Stimulated activated CD4-positive, alpha-beta T cell treated with anti-CD3 and anti-CD28 coated beads, Interleukin-4, amount 100 ng/mL, for 1 hour (primary cell): ENCODE results near the gene PARD3.
"Not testable (repeated sequence)": the region's sequence is repeated elsewhere in the genome, so short reads cannot be mapped to it uniquely, and the experiment has no call there.

ENCODE experiments used
- DNase-seq: peaks from one replicate; pipeline ENCODE4 v3.0.0-alpha.2; 2020

PARD3 gene

DNA sequence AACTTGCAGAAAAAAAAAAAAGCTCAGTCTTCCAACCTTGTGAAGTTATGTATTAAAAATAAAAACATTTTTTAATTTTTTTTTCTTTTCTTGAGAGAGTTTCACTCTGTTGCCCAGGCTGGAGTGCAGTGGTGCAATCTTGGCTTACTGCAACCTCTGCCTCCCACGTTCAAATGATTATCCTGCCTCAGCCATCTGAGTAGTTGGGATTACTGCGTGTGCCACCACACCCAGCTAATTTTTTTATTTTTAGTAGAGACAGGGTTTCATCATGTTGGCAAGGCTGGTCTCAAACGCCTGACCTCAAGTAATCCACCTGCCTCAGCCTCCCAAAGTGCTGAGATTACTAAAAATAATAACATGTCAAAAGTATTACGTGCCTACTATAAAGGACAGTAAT is 375.7 kb downstream of the PARD3 start:
- DNase-seq: not testable (repeated sequence)

DNA sequence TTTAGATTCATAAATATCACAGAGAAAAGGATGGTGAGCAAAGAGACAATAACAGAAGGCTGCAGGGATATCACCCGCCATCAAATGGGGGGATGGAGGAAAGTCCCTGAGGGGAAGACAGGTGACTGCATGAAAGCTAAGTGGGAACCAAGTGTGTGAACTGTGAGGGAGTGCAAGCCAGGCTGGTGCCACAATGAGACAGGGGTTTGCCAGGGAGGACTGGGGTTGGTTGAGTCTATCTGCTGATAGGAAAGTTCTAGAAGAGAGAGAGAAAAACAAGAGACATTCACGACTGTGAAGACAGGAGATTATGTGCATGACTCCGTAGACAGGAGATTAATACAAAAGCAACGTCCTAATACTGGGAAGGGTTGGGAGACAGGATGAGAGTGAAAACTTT is 376.4 kb downstream of the PARD3 start:
- no peak for DNase-seq

DNA sequence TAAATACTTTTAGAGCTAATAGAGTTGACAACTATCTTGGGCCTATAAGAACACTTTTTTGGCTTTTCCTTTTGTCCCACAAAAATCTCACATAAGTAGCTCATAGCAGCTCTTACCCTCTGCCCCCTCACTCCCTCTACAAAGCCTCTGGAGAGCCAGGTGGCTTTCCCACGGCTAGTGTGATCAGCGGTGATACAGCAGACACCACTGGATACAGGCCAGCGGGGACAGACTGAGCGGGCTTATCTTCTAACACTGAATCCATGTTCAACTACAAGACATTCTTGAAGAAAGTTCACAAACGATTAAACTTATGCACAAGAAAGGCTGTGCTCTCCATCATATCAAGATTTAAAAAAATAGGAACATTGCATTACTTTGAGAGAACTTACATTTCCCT is 377.2 kb downstream of the PARD3 start:
- DNase-seq: no peak

DNA sequence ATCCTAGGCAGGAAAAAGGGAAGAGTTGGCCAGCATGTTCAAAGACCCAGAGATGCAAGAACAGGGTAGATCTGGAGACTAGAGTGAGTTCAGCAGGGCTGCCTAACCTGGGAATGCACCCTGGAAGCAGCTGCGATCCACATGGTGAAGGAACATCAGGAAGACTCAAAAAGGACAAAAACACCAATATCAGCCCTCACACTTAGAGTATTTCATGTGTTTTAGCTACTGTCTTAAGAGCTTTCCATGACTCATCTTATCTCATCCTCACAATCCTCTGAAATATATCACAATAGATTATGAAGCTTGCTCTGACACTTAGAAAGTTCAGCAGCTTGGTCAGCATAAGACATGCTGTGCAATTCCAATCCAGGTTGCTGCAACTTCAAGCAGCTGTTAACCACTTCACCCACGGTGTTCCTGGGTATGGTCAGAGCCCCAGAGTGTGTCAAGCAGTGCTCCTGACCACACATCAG is 380.9 kb downstream of the PARD3 start:
- no peak for DNase-seq

DNA sequence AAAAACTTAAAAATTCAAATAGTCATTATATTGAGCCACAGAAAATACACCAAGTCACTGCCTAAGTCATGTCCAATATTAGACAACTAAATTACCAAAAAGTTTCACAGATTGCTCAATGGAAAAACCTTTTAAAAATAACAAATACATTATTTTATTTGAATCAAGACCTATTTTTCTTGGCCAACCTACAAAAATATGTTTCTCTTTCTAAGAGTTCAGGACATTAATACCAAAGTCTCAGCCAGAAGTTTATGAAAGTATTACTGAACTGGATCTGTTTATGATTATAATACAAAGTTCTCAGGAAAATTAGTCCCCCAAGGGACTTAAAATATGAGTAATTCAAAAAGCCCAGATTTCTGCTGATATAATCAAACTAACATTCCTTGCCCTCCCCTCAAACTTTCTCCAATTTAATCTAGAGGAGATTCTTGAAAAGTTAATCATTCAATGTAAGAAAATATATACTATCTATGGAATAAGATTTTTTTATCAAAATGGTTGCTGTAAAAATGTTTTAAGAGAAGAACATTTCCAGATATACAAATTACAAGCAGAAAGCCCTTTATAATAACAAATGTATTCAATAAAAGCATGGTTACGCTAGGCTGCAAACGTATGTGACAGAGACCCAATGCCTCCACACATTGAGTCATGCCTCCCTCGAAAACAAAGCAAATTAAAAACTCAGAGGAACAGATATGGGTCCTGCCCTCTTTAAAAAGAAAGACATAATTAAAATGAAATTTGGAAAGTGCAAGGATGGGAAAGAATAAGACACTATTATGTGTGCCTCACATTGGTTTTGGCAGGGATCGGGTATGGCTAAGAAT is 381.6 kb downstream of the PARD3 start:
- no peak for DNase-seq

DNA sequence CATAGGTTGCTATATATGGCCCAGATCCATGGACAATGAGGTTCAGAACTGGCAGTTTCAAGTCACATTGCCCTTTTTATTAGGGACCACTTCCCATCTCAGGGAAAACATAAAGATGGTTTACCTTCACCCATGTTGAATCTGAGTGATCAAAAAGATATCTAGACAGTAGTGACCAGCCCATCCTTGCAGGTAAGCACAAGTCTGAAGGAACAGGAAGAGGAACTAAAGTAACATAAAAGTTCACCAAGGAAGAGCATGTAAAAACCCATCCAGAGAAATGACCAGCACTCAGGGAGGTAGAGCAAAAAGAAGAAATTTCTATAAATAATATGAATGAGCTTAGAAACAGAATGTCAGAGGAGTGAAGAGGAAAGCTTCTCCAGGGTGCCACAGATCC is 382.5 kb downstream of the PARD3 start:
- DNase-seq: no peak

DNA sequence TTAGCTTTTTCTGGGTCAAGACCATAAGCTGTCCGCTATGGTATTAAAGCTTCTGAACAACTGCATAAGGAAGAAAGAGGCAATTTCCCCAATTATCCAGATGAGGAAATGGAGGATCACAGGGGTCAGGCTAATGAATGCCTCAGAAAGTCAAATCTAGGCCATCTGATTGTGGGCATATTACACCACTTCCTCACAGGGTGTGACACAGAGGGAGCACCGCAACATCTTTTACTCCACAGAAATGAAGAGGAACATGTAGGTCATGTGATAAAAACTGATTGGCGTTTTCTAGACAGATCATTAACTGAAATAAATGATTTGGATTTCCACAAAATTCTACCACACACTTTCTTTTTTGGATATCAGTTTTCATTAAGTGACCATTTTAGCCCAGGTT is 384.4 kb downstream of the PARD3 start:
- no peak for DNase-seq

DNA sequence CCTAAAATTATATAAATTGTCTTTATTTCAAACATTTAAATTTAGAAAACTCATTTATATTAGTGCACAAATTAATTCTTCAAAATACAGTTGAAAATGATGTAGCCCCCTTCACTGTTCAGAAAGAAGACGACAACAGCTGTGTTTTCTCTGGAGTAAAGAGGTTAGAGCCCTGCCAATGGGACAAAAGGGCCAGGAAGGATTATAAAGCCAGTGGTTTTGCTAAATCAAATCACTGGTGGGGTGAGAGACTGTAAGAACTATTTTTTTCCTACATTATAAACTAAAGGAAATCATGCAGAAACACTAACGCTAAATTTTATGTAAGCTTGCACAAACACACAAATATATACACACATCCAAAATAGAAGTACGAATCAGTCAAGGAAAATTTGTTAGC is 386.6 kb downstream of the PARD3 start:
- DNase-seq: no peak

DNA sequence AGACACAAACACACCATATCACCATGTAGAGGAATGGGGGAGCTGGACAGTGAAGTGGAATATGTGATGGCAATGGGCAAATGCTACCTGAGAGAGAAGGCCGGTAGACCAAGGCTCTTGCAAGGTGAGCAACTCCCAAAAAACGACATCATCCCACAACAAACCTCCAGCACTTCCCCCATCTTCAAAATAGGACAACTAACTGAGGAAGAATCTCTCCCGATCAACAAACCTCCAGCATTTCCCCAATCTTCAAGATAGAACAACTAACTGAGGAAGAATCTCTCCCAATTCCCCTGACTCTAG is 387.2 kb downstream of the PARD3 start:
- DNase-seq: no peak

DNA sequence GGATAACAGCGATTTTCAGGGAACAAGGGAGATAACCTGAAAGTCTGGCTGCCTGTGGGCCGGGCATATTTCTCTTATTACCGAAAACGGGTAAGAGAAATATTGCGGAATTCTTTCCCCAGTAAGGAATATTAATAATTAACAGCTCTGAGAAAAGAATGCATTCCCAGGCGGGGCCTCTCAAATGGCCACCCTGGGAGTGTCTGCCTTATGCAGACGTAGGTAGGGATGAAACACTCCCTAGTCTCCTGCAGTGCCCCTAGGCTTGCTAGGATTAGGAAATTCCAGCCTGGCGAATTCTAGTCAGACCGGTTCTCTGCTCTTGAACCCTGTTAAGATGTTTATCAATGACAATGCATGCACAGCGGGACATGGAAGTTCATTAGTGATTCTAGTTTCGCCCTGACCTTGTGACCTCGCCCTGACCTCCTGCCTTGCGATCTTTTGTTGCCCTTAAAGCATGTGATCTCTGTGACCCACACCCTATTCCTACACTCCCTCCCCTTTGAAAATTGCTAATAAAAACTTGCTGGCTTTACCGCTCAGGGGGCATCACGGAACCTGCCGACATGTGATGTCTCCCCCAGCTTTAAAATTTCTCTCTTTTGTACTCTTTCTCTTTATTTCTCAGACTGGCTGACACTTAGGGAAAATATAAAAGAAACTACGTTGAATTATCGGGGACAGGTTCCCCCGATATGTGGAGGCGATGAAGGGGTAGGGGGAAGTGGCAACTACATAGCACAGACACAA is 387.8 kb downstream of the PARD3 start:
- DNase-seq: not testable (repeated sequence)

DNA sequence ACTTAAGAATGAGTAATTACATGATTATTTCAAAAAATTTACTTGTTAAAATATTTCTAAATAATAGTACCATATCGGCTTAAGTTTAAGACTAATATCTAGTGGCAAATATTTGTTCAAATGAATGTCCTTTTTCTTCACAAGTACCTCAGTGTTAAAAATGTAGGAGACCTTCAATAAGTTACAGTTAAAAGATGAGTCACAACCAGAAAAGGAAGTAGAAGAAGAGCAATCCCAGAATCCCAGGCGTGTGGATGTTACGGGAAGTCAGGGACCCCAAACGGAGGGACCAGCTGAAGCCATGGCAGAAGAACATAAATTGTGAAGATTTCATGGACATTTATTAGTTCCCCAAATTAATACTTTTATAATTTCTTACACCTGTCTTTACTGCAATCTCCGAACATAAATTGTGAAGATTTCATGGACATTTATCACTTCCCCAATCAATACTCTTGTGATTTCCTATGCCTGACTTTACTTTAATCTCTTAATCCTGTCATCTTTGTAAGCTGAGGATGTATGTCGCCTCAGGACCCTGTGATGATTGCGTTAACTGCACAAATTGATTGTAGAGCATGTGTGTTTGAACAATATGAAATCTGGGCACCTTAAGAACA is 388.4 kb downstream of the PARD3 start:
- DNase-seq: not testable (repeated sequence)

DNA sequence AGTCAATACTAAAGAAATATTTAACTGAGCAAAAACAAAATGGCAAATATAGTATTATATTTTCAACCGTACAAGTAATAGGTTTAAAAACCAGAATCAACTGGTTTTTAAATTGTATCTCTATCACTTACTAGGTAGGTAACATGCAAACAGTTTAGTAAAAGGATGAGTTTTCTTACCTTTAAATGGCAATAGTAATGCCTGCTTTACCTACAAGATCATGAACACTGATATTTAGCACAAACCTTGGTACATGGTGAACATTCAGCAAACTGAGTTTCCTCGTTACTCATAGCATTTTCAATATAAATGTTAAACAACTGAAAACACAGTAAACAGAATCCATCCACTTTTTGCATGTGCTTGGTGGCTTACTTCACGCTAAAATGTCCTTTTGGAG is 389.1 kb downstream of the PARD3 start:
- no peak for DNase-seq

DNA sequence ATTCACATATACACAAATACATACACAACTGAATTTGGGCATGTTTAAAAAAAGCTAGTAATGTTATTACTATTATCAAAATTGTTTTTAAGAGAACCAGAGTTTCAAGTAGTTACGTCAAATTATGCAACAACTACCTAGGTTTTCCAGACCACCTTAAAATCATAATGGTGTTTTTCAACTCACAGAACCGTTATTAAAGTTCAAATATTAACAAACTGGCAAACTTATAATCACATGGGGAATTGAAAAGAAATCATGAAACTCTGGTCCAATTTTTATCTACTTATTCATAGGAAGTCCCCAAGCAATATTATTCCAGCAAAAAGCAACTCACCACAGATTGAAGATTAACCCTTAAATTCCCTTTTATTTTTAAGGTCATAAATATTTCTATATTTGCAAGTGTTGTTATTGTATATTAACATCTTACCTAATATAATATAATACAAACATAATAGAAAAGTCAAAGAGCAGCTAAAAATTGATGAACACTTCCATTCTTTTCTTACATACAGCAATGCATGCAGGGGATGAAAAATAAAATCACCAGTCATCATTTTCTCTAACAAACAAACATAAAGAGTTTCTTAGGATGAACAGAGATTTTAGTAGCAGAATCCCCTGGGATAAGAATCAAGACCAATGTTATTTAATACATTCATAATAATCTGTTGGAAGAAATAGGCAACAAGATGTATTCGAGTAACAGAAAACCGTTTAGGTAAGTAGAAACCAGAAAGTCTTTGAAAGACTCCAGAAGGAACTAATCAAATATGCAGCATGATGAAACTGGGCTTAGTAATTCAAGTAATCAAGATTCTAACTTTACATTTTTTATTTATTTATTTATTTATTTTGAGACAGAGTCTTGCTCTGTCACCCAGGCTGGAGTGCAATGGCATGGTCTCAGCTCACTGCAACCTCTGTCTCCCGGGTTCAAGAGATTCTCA is 391.1 kb downstream of the PARD3 start:
- no peak for DNase-seq

DNA sequence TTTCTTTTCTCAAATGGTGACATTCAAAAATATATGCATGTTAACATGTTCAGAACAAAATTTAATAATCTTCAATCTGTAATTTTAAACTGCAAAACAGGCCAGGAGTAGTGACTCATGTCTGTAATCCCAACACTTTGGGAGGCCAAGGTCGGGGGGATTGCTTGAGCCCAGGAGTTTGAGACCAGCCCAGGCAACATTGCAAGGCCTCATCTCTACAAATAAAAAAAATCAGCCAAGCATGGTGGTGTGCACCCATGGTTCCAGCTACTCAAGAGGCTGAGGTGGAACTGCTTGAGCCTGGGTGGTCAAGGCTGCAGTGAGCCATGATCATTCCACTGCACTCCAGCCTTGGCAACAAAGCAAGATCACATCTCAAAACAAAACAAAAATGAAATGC is 394.3 kb downstream of the PARD3 start:
- DNase-seq: no peak

DNA sequence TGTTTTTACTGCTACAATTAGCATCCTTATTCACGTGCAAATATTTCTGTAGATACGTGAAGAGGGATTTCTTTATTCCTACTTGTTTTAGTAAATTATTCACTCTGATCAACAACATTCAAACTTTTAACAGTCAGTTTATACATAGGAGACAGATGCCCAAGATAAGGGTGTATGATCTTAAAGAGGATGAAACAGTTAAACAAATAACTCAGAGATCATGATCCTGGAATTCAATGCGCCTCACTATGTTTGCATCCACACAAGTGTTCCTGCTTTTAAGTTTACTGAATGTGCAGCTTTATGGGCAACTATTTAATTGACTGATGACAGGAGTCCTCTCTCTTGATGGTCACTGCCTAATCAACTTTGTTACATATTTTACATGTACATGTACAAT is 394.8 kb downstream of the PARD3 start:
- DNase-seq: no peak

DNA sequence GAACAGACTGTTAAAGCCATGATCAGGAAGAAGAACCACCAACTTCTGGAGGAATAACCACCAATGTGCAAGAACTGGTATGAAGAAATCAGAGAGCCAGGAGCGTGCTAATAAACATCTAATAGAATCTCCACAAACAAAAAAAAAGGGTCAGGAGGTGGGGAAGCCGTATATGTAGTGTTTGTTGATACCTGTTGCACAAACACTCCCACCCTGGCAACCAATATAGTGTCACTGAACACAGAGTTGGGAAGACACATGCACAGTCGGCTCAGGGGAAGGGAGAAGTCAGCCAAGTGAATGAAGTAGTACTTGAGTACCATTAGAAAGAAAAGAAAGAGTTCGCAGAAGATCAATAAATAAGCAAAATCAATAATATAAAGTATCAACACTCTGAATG is 400.1 kb downstream of the PARD3 start:
- no peak for DNase-seq

DNA sequence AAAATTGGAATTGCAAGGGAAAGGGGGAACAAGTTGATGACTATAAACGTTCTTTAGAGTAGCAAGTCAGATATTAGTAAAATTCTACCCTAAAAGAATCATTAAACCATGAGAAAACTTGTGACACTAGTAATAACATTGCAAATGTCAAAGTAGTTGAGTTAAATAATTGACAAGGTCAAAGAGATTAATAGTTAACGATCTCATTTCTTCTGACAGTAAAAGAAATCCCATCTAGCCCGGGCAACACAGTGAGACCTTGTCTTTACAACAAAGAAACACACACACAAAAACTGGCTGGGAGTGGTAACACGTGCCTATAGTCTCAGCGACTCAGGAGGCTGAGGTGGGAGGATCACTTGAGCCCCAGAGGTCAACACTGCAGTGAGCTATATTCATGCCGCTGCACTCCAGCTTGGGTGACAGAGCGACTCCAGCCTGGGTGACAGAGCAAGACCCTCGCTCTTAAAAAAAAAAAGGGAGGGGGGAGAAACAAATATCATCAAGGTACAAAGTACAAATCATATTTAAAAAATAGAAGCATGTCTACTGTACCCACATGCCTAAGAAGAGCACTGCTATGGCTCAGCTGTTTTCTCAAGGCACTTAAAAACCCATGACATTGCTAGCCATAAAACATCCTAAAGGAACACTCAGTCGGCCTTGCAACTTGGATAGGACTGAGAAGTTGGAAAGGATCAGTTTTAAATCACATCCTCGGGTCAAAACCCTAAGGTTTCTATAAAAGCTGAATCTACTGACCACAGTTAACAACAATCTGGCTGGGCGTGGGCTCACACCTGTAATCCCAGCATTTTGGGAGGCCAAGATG is 401.1 kb downstream of the PARD3 start:
- no peak for DNase-seq

DNA sequence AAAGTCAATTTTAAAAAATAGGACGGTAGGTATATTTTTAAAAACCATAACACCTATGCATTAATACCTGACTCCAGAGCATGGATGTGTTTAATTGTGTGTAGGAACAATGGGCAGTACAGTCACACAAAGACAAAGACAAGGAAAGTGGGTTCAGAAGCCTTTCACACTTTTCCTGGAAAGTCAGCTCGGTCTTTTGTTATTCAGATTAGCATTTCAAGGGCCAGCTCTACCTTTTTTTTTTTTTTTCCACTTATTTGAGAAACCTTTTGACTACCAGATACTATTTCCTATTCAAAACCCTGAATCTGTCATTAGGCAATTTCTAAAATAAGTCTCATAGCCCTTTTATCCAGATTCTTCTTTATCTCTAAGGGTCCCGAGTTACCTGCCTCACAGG is 401.9 kb downstream of the PARD3 start:
- DNase-seq: no peak

DNA sequence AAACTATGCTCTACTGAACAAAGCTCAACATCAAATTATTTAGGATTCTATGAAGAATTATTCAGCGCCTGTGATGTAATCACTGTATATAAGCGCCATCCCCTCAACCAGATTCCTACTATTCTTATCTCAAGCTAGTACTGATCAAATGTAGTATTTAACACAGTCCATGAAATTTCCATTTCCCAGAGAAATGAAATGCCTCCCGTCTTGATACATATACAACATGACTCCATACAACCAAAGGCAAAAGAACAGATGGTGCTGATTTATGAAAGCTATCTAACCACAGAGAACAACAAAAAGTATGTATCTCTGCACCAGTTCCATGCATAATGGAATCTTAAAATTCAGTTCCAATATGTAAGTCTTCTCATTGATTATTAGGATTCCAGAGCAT is 406.1 kb downstream of the PARD3 start:
- DNase-seq: no peak

DNA sequence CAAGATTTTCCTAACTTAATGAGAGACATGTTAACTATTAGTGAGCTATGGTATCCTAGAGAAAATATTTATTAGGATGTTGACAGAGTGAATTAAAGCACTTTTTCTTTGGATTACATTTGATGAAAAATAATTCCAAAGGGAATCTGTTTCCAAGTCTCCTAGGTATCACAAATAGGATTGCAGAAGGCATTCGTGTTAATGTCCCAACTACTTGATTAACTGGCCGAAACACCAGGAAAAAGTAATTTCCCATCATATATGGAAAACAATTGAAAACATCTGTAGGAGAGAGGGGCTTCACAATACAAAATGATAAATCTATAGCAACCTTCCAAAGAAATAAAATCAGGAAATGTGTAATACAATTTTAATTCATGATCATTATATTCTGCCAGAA is 406.7 kb downstream of the PARD3 start:
- no peak for DNase-seq

DNA sequence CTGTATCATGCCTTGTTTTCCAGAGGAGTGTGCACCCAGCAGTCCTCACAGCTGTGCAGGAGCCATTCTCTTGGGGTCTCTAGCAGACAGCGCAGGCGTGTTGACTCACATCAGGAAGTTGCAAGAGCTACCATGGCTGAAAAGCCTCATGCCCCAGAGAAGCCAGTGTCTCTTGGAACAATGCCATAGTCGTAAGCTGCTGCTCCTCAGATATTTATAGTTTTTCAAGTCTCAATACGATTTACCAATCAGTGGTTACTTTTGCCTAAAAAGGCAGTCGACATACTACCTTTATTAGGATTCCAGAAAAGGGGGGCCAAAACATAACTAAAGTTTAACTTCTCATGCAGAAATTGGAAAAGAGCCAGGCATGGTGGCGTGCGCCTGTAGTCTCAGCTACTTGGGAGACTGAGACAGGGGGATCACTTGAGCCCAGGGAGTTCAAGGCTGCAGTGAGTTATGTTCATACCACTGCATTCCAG is 407.7 kb downstream of the PARD3 start:
- DNase-seq: no peak
